ENCODE measurements around the gene MXRA5. TPM values are rescaled to one million over a fixed set of nuclear protein-coding genes. Genes with fewer than 3 reads are reported as not detected.
"Not testable (repeated sequence)": the region's sequence is repeated elsewhere in the genome, so short reads cannot be mapped to it uniquely, and the experiment has no call there.

The MXRA5 gene
- total RNA-seq, 1 experiment from 2014 or later, result 1.8 TPM

- Histone ChIP-seq H3K4me3 (ENCODE audit: insufficient read depth, low read depth, low read length) (no peak overlapping the region), H3K27me3 (ENCODE audit: control insufficient read depth, insufficient read depth, low read length) (no peaks in the 10 kb centered on the region)
- no peak for DNase-seq
Observed at GRCh38 chrX:3286196-3286945, 60.1 kb downstream of the MXRA5 start.

GRCh38 chrX:3280706-3281105, 65.7 kb downstream of the MXRA5 start:
- Histone ChIP-seq H3K36me3 (replicated peaks; ENCODE audit: control insufficient read depth, insufficient read depth, low read length) (no peaks in the 10 kb centered on the region), H3K4me3 (ENCODE audit: insufficient read depth, low read depth, low read length) (no peak overlapping the region), H3K27me3 (ENCODE audit: control insufficient read depth, insufficient read depth, low read length) (no peaks in the 10 kb centered on the region)
- DNase-seq, result no peak

More at GRCh38 chrX:3286196-3286945, 60.1 kb downstream of the MXRA5 start:
- H3K36me3 ChIP-seq (replicated peaks; ENCODE audit: control insufficient read depth, insufficient read depth, low read length), result no peaks in the 10 kb centered on the region

- H3K4me3 ChIP-seq (ENCODE audit: insufficient read depth, low read depth, low read length); DNase-seq; H3K27me3 ChIP-seq (ENCODE audit: control insufficient read depth, insufficient read depth, low read length); H3K36me3 ChIP-seq (replicated peaks; ENCODE audit: control insufficient read depth, insufficient read depth, low read length): not testable (repeated sequence)
Observed at GRCh38 chrX:3273668-3274067, 72.8 kb downstream of the MXRA5 start.

- Histone ChIP-seq H3K36me3 (replicated peaks; ENCODE audit: control insufficient read depth, insufficient read depth, low read length) (no peaks in the 10 kb centered on the region), H3K27me3 (ENCODE audit: control insufficient read depth, insufficient read depth, low read length) (no peaks in the 10 kb centered on the region), H3K4me3 (ENCODE audit: insufficient read depth, low read depth, low read length) (no peak overlapping the region)
- DNase-seq, result no peak
Observed at GRCh38 chrX:3271834-3272186, 74.6 kb downstream of the MXRA5 start.

DNA sequence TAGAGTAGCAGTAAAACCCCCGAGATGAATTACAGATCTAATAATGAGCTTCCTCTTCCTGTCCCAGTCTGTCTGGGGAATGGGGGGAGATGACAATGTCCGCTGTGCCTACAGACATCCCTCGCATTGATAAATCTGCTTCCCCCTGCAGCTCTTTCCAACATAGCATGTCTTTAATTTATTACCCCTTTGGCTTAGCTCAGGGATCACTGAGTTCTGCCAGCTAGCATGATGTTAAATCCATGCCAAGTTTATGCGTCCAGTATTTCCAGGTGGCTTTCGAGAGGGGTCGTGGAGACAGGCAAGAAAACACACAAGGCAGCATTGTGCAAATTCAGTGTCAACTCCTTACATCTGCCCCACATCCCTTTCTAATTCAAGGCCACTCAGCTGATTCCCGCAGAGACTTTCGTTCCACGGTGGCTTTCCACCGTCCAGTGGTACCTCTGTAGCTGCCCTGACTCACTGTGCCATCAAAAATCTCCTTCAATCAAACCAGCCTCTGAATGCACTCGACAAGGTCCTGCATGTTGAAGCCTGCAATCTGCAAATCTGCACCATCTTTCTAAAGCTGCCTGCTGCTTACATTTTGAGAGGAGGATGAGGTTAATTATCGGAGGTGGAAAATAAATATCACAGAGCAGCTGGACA, 75.1 kb downstream of the MXRA5 start:
- DNase-seq, result no peak
- H3K4me3 ChIP-seq (ENCODE audit: insufficient read depth, low read depth, low read length), result no peak overlapping the region
- H3K36me3 ChIP-seq (replicated peaks; ENCODE audit: control insufficient read depth, insufficient read depth, low read length), result no peaks in the 10 kb centered on the region

DNA sequence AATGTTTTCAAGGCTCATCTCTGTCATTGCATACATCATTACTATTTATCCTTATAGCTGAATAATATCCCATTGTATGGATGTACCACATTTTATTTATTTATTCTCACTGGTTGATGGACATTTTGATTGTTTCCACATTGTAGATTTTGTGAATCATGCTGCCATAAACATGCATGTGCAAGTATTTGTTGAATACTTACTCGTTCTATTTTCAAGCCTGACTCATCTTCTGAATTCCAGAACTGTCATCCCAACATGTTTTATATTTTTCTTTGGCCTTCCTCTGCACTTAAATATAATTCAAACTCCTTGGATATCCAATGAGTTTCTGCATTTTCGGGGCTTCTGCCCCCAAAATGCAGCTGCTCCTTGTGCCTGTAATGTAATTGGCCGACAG, 77.6 kb downstream of the MXRA5 start:
- Histone ChIP-seq H3K36me3 (replicated peaks; ENCODE audit: control insufficient read depth, insufficient read depth, low read length) (no peaks in the 10 kb centered on the region), H3K4me3 (ENCODE audit: insufficient read depth, low read depth, low read length) (no peak overlapping the region), H3K27me3 (ENCODE audit: control insufficient read depth, insufficient read depth, low read length) (no peaks in the 10 kb centered on the region)
- no peak for DNase-seq

More for the DNA sequence above, 75.1 kb downstream of the MXRA5 start:
- no peaks in the 10 kb centered on the region for H3K27me3 ChIP-seq (ENCODE audit: control insufficient read depth, insufficient read depth, low read length)

DNA sequence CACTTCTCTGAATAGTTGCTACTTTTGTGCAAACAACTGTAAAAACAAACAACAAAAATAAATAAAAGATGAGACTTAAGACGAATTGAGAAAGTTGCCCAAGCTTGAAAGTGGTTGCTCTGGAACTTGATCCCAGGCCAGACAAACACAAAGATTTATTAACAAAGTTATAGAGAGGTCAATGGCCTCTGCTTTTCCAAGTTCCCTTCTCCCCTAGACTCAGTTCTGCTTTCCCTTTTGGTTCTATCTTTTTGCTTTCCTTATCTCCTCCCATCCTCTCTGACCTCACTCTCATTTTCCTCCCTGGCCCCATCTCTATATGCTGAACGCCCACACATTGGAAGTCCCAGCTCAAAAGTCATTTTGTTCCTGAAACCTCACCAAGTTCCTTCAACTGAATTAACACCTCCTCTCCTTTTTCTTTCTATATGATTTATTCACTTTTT, 82.7 kb downstream of the MXRA5 start:
- no peak overlapping the region for H3K4me3 ChIP-seq (ENCODE audit: insufficient read depth, low read depth, low read length)
- no peaks in the 10 kb centered on the region for H3K36me3 ChIP-seq (replicated peaks; ENCODE audit: control insufficient read depth, insufficient read depth, low read length)
- no peaks in the 10 kb centered on the region for H3K27me3 ChIP-seq (ENCODE audit: control insufficient read depth, insufficient read depth, low read length)
- DNase-seq, result no peak

GRCh38 chrX:3262901-3263300, 83.6 kb downstream of the MXRA5 start:
- Histone ChIP-seq H3K36me3 (replicated peaks; ENCODE audit: control insufficient read depth, insufficient read depth, low read length) (no peaks in the 10 kb centered on the region), H3K27me3 (ENCODE audit: control insufficient read depth, insufficient read depth, low read length) (no peaks in the 10 kb centered on the region), H3K4me3 (ENCODE audit: insufficient read depth, low read depth, low read length) (no peak overlapping the region)
- no peak for DNase-seq
